NCI-H2227 treated with DMSO at 0.1 percent for 48 hours (cell line): ENCODE data around the gene DPM1.
A peak's percentile ranks its signal among the peaks of the same experiment; 100 is the strongest.

Experiments
- DNase-seq: peaks from one replicate; lab custom pipeline; 2025; lab: John Stamatoyannopoulos, UW

DPM1 gene

DNA sequence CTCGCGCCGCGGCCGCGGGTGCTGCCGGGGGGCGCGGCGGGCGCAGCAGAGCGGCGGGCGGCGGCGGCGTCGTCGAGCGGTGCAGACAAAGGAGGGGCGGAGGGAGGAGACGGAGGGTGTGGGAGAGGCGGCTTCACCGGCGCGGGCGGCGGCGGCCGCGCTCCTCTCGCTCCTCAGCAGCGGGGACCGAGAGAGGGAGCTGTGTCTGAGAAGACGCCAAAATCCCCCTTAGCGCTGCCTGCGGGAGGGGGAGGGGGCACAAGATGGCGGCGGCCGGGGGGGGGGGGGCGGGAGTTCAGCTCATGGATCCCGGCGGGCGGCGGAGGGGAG lies 27.4 kb downstream of the DPM1 start:
- no peak for DNase-seq

DNA sequence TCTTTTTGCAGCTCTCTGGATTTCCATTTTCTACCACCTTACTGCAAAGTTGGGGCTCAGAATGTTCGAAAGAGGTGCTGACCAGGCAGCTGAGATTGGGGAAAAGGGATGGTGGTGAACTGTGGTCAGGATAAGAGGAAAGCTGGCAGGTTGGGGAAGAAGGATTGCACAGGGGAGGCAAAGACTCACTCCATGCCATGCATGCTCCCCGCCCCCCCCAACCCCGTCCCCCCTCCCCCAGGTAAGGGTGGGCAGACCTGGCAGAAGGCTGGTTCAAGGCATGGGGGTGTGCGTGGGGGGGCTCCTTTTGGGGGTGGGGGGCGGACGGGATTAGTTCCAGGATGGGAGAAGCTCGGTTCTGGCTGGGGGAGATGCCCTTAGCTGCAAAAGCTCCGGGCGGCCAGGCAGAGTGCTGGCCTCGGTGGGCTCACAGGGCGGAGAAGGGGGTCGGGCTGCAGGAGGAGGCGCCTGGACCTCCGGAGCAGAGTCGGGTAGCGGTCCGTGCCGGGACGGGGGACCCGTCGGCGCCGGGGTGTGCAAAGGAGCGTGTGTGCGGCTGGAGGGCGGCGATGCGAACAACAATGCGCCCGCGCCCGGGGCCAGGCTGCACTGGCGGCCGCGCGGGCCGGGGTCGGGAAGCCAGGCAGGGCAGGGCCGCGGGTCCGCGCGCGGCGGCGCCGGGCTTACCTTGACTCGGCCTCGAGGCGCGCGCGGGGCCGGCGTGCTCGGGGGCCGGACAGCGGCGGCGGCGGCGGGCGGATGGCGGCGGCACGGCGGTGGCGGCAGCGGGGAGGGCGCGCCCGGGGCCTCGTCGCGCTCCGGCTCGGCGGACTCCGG lies 28.0 kb downstream of the DPM1 start:
- DNase-seq, result peak; percentile 19

GRCh38 chr20:50929299-50930138 lies 28.8 kb downstream of the DPM1 start:
- DNase-seq, result peak; percentile 97

GRCh38 chr20:50928469-50928868 lies 29.9 kb downstream of the DPM1 start:
- no peak for DNase-seq

GRCh38 chr20:50926530-50926929 lies 31.8 kb downstream of the DPM1 start:
- DNase-seq, result no peak

GRCh38 chr20:50924261-50924920 lies 33.9 kb downstream of the DPM1 start:
- DNase-seq, result no peak

DNA sequence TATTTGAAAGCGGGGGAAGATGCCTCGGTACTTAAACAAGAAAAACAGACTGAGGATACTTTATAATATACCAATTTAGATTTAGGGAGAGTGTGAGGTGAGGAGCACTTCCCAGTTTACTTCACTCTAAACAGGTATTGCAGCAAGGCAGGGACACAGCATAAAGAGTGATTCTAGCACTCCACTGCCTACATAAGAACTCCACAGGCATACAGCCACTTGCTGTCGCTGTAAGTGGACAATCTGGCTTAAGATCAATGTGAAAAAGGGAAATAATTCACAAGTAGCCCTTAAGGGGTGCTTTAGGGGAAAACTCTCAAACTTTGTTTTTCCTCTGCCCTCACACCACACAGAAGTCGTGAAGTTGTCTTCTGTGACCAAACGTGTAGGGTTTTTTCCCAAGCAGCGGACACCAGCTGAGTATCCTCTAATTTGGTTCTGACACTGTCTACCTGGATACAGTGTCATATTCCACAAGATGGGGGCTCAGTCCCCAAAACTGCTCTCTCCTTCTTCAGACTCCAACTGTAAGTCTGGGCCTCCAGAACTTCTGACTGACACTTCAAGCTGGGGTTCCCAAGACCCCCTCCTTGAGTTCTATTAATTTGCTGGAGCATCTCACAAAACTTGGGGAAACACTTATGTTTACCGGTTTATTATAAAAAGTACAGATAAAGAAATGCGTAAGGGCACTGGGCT lies 36.4 kb downstream of the DPM1 start:
- DNase-seq, result no peak

GRCh38 chr20:50920997-50921396 lies 37.3 kb downstream of the DPM1 start:
- DNase-seq, result no peak

DNA sequence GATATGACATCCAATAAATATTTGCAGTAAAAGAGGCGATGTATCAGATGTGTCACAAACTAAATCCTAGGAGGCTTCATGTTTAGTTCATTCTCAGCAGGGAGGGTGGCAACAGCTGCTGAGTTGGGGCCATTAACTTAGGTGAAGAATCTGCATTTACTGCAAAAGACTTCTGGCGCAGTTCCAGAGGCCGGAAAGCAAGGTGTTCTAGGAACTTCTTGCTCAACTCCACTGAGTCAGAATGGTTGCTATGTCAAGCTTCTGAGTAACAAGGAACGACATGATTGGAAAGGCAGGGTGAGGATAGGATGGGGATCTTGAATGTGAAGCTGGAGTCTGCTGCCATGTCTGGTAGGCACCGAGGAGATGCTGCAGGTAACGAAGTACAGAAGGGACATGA lies 38.8 kb downstream of the DPM1 start:
- DNase-seq, result no peak

DNA sequence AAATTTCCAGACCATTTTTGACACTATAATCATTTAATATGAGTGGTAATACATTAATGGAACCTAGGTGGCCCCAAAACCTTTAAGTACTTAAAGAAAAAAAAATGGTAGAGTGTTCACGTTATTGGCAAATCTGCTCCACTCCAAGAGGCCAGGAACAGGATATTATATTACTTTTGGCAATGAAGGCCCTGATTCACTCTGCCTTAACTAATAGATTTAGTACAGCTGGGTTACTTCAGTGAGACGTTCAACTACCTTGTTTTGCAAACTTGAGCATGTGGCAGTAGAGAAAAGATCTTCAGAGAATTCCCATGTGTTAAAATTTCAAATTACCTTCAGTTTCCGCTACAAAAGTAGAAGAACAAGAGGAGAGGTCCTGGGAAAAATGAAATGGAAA lies 39.9 kb downstream of the DPM1 start:
- no peak for DNase-seq

DNA sequence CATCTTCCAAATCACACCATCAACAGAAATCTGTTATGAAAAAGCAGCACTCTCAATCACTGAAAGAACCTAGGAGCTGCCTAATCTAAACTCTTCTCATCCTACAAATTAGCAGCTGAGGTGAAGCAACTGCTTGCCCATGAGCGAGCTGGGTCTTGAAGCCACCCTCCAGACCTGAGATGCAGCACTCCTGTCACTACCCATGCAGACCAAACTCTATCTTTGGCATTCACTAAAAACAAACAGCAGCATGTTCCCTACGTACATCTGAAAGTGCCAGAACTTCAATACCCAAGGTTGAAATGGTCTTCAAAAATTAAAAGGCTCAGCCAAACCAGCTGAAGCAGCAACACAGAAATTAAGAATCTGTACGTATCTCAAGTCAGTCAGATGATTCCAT lies 41.4 kb downstream of the DPM1 start:
- no peak for DNase-seq

DNA sequence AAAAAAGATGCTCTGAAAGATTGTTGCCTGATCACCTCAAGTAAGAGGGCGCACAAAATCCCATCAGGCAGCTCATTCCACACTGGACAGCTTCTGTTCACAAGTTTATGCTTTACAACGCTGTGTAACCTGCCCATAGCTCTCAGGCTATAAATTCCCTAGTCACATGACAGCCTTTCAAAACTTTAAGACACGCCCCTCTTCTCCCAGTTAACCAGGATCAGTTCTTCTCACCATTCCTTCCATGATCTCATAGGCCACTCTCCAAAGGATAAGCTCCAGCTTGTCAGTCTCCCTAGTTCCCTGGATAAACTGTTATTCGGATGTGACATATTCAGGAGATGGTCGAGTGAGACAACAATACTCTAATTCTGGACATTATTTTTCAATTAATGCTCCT lies 42.1 kb downstream of the DPM1 start:
- DNase-seq, result no peak

DNA sequence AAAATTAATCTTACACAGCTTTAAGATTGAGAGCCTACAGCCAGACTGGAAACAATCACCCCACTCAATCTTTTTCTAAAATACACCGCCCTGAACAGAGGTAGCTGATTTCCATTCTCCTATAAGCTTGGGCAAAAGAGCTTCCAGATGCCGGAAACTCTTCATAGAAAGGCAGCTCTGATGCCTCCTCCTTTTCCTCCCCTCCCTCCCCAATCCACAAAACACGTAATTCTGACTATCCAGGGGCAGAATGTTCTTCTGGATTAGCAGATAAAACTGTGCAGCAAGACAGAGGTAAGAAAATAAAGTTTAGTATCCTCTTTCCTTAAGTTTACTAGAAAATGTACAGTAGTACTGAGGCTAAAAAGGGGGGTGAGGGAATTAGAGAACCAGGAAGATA lies 42.9 kb downstream of the DPM1 start:
- DNase-seq, result no peak

DNA sequence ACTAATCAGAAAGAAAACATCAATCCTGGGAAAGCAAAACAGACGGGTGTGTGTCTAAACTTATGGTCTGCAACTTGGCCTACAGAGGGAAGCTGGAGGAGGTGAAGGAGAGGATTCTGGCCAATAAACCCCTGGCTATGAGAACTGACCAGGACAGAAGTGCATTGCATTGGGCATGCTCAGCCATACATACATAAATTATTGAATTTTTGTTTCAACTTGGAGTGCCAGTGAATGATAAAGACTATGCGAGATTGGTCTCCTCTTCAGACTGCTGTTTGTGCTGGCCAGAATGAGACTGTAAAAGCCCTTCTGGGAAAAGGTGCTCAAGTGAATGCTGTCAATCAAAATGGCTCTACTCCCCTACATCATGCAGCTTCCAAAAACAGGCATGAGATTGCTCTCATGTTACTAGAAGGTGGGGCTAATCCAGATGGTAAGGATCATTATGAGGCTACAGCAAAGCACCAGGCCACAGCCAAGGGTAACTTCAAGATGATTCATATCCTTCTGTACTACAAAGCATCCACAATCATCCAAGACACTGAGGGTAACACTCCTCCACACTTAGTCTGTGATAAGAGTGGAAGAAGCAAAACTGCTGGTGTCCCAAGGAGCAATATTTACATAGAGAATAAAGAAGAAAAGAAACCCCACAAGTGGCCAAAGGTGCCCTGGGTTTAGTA lies 44.5 kb downstream of the DPM1 start:
- no peak for DNase-seq

DNA sequence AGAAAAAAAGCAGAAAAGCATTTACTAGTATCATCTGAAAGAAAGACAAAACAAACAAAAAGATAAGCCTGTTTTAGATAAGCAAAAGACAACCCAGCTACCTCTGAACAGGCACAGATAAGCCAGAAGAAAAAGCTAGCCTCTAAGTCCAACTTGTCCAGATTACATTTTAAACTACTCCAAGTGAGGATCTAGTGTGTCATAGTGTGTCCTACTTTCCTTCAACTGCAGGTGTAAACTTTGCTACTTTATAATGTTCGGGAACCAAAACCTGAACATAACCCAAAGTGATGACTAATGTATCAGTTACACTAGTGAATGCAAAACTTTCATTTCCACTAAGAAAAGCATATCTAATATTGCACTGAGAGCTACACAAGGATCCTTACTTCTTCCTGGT lies 46.6 kb downstream of the DPM1 start:
- DNase-seq, result no peak

GRCh38 chr20:50911030-50911429 lies 47.3 kb downstream of the DPM1 start:
- DNase-seq, result no peak

DNA sequence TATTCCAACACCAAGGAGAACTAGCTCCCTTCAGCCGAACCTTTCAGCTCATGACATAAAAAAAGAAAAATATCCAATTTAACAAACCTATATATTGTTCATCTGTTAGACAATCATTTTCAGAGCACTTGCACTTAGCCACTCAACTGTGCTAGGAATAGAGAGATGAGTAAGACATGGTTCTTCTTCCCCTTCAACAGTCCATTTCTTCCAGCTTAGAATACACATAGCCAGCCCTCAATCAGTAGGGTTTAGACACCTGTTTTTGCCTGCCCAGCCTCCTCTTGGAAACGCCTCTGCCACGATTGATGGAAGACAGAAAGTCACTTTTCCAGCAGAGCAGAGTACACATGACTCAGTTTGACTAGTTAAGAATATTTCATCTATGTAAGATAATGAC lies 48.9 kb downstream of the DPM1 start:
- DNase-seq, result no peak

DNA sequence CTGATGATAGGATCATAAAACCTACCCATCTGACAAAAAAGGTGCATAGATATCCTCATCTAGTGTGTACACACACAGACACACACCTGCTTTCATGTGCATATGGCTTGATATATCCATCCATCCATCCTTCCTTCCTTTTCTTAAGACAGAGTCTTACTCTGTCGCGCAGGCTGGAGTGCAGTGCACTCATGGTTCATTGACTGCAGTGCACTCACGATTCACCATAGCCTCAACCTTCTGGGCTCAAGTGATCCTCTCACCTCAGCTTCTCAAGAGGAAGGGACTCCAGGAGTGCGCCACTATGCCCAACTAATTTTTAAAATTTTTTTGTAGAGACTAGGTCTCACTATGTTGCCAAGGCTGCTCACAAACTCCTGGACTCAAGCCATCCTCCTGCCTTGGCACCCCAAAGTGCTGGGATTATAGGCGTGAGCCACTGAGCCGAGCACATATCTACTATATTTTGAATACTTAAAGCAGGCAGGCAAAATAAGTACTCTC lies 54.2 kb downstream of the DPM1 start:
- DNase-seq, result no peak

DNA sequence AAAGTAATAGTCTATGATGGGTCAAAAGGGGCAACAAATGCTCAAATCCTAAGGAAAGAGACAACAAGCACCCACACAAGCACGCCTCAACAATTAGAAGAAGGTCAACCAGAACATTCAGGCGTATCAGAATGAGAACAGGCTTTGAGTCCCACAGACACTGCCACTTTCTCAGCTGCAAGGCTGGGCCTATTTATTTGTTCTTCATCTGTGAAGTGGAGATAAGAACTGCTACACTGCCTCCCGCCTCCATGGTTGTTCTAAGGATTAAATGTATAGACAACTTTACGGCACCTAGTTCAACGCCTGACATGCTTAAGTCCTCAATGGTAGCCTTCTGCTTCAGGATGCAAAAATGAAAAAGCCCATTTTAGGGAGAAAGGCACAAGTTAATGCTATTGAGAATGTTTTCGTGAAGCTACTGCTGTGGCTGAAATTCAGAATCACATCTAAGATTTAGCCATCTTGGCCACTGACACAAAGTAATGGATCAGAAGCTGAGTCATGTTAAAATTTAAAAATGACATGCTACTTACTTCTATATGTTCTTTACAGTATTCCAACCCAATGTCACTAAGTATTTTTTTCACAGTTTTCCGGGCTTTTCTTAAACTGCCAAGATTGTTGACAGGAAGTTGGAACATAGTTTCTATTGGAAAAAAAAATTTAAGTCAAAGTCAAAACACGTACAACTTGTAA lies 54.8 kb downstream of the DPM1 start:
- DNase-seq, result no peak

DNA sequence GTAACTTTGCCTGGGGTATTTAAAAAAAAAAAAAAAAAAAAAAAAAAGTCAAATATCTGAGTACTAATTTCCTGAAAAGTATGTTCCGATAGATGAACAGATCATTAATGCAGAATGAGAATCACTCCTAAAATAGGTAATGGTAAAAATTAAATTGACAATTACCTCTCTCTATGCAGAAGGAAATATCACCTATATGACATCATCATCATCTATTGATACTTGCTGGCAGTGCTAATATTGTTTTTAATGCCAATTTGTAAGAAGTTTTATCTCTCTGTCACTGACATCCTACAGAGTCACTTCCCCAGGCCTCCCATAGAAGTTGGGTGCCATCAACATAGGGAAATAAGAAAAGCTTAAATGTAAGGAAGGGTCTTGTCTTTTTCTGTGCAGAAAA lies 57.0 kb downstream of the DPM1 start:
- DNase-seq, result no peak

DNA sequence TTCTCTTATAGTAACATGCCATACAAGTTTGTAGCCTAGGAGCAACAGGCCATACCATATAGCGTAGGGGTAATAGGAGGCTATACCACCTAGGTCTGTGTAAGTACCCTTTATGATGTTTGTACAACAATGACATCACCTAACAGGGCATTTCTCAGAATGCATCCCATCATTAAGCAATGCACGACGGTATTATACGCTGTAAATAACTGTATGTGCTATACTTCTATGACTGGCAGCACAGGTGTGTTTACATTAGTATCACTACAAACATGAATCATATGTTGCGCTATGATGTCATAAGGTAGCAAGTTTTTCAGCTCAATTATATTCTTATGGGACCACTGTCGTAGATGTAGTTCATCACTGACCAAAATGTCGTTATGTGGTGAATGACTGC lies 58.1 kb downstream of the DPM1 start:
- DNase-seq, result no peak
